WTC11 (cell line): Measurements from ENCODE around the gene TNPO3. TPM values are rescaled to one million over a fixed set of nuclear protein-coding genes. Genes with fewer than 3 reads are reported as not detected.
"Not testable (repeated sequence)": the region's sequence is repeated elsewhere in the genome, so short reads cannot be mapped to it uniquely, and the experiment has no call there.

Source experiments
- ATAC-seq: fragments of 200-7000 bp; cut with Tn5 transposase; 2 replicates; pipeline ENCODE4 v1.10.0; 2021; ENCODE audit warnings: mild to moderate bottlenecking, moderate library complexity
- CTCF ChIA-PET: fragments of 300-600 bp; sonication (Branson Sonifier 250); formaldehyde crosslinking; loops from one replicate; lab custom pipeline; 2021; ENCODE audit warnings: antibody characterized with exemption; lab: Charles Lee
- POLR2A ChIA-PET: fragments of 350-600 bp; sonication (Branson Sonifier 250); formaldehyde crosslinking; loops from one replicate; lab custom pipeline; 2021; ENCODE audit warnings: antibody characterized with exemption; lab: Charles Lee
- DNase-seq: peaks from one replicate; pipeline ENCODE4 v3.0.0; 2021; ENCODE audit warnings: low spot score
- H3K27ac Mint-ChIP-seq: 2 replicates; pipeline ENCODE4 v1.8.0; 2021; ENCODE audit warnings: mixed read lengths
- H3K27me3 Mint-ChIP-seq: 2 replicates; pipeline ENCODE4 v1.8.0; 2021; ENCODE audit warnings: low read depth, mild to moderate bottlenecking, moderate library complexity, mixed read lengths
- H3K36me3 Mint-ChIP-seq: 2 replicates; pipeline ENCODE4 v1.8.0; 2021; ENCODE audit warnings: mixed read lengths
- H3K4me1 Mint-ChIP-seq: 2 replicates; pipeline ENCODE4 v1.8.0; 2022; ENCODE audit warnings: mixed read lengths
- H3K4me3 Mint-ChIP-seq: 2 replicates; pipeline ENCODE4 v1.8.0; 2021; ENCODE audit warnings: mild to moderate bottlenecking, moderate library complexity, mixed read lengths
- H3K9me3 Mint-ChIP-seq: 2 replicates; pipeline ENCODE4 v1.8.0; 2021; ENCODE audit warnings: mixed read lengths
- ELF4 ChIP-seq: sonication (generic); formaldehyde crosslinking; IDR thresholded peaks from 2 replicates; pipeline ENCODE4 v1.8.1; 2022; ENCODE audit warnings: low read depth, mild to moderate bottlenecking, moderate library complexity, missing genetic modification reagents
- IRF2 ChIP-seq: sonication (generic); formaldehyde crosslinking; IDR thresholded peaks from 2 replicates; pipeline ENCODE4 v1.8.0; 2022; ENCODE audit warnings: low read depth, missing genetic modification reagents, borderline replicate concordance
- KAT7 ChIP-seq: sonication (generic); formaldehyde crosslinking; IDR thresholded peaks from 2 replicates; pipeline ENCODE4 v1.8.1; 2023; ENCODE audit warnings: missing genetic modification reagents, mild to moderate bottlenecking, borderline replicate concordance
- PRRX2 ChIP-seq: fragments of 250-450 bp; sonication (Bioruptor Pico); IDR thresholded peaks from 2 replicates; pipeline ENCODE4 v1.8.0; 2021; ENCODE audit warnings: mild to moderate bottlenecking
- RORB ChIP-seq: fragments of 250-450 bp; sonication (Bioruptor Pico); IDR thresholded peaks from 2 replicates; pipeline ENCODE4 v1.9.0; 2021; ENCODE audit warnings: mild to moderate bottlenecking
- SOX15 ChIP-seq: fragments of 250-450 bp; sonication (Bioruptor Pico); IDR thresholded peaks from 2 replicates; pipeline ENCODE4 v1.9.0; 2021; ENCODE audit warnings: mild to moderate bottlenecking
- SP1 ChIP-seq: sonication (generic); formaldehyde crosslinking; conservative IDR thresholded peaks from 2 replicates; pipeline ENCODE4 v1.8.1; 2022; ENCODE audit warnings: missing genetic modification reagents
- TEAD4 ChIP-seq: sonication (generic); formaldehyde crosslinking; IDR thresholded peaks from 2 replicates; pipeline ENCODE4 v1.8.0; 2022; ENCODE audit warnings: mild to moderate bottlenecking, missing genetic modification reagents
- ZNF121 ChIP-seq: sonication (generic); formaldehyde crosslinking; IDR thresholded peaks from 2 replicates; pipeline ENCODE4 v1.8.0; 2023; ENCODE audit warnings: missing genetic modification reagents
- ZNF138 ChIP-seq: sonication (generic); formaldehyde crosslinking; conservative IDR thresholded peaks from 2 replicates; pipeline ENCODE4 v1.8.1; 2022; ENCODE audit warnings: mild to moderate bottlenecking, moderate library complexity, missing genetic modification reagents
- ZNF416 ChIP-seq: fragments of 250-450 bp; sonication (Bioruptor Pico); IDR thresholded peaks from 2 replicates; pipeline ENCODE4 v1.9.0; 2021; ENCODE audit warnings: mild to moderate bottlenecking, inconsistent platforms
- total RNA-seq: library from RNA; stranded (reverse); gene quantifications from 3 replicates; pipeline ENCODE4 v1.2.3, GENCODE V29; 2021
- TF ChIP-seq, protein P1 (sequence below): sonication (generic); formaldehyde crosslinking; IDR thresholded peaks from 2 replicates; pipeline ENCODE4 v1.8.1; 2023; ENCODE audit warnings: mild to moderate bottlenecking, missing genetic modification reagents
- TF ChIP-seq, protein P2 (sequence below): sonication (generic); formaldehyde crosslinking; IDR thresholded peaks from 2 replicates; pipeline ENCODE4 v1.8.1; 2022; ENCODE audit warnings: mild to moderate bottlenecking, moderate library complexity, missing genetic modification reagents

TNPO3 gene
- total RNA-seq, 1 experiment from 2014 or later = 91.7 TPM

DNA sequence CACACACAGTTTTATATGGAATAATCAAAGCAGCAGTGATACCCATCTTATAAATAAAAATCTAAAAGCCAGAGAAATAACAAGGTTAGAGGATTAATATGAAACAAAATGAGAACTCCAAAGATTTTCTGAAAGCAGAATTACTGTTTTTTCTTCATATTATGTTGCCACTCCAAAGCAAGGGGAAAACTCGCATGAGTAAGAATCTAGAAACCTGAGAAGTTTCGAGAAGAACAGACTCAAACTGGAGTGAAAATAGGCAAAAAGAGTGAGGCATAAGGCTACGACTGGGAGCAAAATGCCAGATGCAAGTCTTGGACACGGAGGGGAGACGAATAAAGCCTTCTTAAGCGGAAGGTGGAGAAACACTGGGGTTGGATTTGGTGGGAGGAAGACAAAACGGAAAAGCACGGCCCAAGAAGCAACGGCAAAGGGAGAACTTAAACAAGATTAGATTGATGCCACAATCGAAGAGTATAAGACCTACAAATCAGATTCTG, 923 bp downstream of the TNPO3 start:
- Mint-ChIP-seq H3K4me1 (peaks cover 38% of the 10 kb centered on the region), H3K36me3 (peaks cover 12% of the 10 kb centered on the region), H3K27ac (peak overlapping the region; percentile 100), H3K27me3 (no peaks in the 10 kb centered on the region), H3K4me3 (peak overlapping the region; percentile 97), H3K9me3 (no peaks in the 10 kb centered on the region)
- ATAC-seq (no peak), DNase-seq (no peak)
- ChIA-PET POLR2A (interaction anchor here (0.7 to 2.2 kb wide), 8 partner anchors 10 to 222 kb away, joined by 3 to 9 read pairs (median 5); no protein-coding TSS in a partner anchor), CTCF (interaction anchor here (1.1 to 3.9 kb wide), 5 partner anchors 12 to 160 kb away, joined by 3 to 38 read pairs (median 5); no protein-coding TSS in a partner anchor)
- no peak for TF ChIP-seq ELF4
- TF ChIP-seq IRF2 (CRISPR knock-in tag) = no peak

DNA sequence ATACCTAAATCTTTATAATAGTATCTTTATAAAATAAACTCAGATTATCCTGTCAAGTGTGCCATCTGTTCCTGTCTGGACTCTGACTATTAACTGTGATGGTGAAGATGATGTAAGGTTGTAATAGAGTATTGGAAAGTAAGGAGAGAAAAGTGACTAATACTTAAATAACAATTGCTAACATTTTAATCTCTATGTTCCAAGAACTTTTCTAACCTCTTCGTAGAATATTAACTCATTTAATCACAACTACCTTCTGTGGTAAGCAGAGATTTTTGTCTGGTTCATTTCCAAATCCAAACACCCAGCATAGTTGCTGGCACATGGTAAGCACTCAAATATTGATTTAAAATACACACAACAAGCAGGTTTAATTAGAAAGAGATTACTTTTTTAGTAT, 2.5 kb downstream of the TNPO3 start:
- ChIA-PET POLR2A (no interaction called here), CTCF (interaction anchor here (1.0 kb wide), 2 partner anchors 39 to 111 kb away, joined by 3 read pairs; no protein-coding TSS in a partner anchor)
- Mint-ChIP-seq H3K9me3 (no peaks in the 10 kb centered on the region), H3K27me3 (no peaks in the 10 kb centered on the region), H3K36me3 (peaks cover 16% of the 10 kb centered on the region), H3K4me1 (peaks cover 38% of the 10 kb centered on the region), H3K27ac (0 out of 2 replicates have a peak overlapping the region, but pooled peaks have one; percentile 15), H3K4me3 (peak overlapping the region; percentile 97)
- no peak for DNase-seq
- ATAC-seq = no peak
- TF ChIP-seq SP1 (CRISPR knock-in tag) (no peak), RORB (CRISPR knock-in tag) (no peak), TEAD4 (CRISPR knock-in tag) (no peak)
- TF ChIP-seq, protein P1, sequence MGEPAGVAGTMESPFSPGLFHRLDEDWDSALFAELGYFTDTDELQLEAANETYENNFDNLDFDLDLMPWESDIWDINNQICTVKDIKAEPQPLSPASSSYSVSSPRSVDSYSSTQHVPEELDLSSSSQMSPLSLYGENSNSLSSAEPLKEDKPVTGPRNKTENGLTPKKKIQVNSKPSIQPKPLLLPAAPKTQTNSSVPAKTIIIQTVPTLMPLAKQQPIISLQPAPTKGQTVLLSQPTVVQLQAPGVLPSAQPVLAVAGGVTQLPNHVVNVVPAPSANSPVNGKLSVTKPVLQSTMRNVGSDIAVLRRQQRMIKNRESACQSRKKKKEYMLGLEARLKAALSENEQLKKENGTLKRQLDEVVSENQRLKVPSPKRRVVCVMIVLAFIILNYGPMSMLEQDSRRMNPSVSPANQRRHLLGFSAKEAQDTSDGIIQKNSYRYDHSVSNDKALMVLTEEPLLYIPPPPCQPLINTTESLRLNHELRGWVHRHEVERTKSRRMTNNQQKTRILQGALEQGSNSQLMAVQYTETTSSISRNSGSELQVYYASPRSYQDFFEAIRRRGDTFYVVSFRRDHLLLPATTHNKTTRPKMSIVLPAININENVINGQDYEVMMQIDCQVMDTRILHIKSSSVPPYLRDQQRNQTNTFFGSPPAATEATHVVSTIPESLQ (CRISPR knock-in tag) = no peak
- TF ChIP-seq, all 79 proteins: peak for 0

DNA sequence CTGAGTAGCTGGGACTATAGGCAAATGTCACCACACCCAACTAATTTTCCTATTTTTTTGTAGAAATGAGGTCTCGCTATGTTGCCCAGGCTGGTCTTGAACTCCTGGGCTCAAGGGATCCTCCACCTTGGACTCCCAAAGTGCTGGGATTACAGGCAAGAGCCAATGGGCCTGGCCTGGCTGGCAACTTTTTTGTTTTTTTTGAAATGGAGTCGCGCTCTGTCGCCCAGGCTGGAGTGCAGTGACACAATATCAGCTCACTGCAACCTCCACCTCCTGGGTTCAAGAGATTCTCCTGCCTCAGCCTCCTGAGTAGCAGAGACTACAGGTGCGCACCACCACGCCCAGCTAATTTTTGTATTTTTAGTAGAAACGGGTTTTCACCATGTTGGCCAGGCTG, 3.5 kb downstream of the TNPO3 start:
- DNase-seq, H3K4me3 Mint-ChIP-seq, H3K27ac Mint-ChIP-seq, ATAC-seq, H3K9me3 Mint-ChIP-seq, POLR2A ChIA-PET, H3K27me3 Mint-ChIP-seq: not testable (repeated sequence)
- CTCF ChIA-PET = interaction anchor here (1.0 kb wide), 2 partner anchors 40 to 112 kb away, joined by 3 read pairs; no protein-coding TSS in a partner anchor
- H3K4me1 Mint-ChIP-seq = peaks cover 45% of the 10 kb centered on the region
- peaks cover 16% of the 10 kb centered on the region for H3K36me3 Mint-ChIP-seq

DNA sequence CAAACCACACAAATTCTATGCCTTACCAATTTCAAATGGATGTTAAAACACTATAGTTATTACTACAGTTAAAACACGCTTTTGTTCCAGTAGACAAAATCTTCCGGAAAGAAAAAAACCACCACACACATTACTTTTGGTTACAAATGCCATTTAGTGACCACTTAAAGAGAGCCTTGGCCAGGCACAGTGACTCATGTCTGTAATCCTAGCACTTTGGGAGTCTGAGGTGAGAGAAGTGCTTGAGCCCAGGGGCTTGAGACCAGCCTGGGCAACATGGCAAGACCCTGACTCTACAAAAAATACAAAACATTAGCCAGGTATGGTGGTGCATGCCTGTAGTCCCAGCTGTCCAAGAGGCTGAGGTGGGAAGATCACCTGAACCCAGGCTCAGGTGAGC, 7.2 kb downstream of the TNPO3 start:
- TF ChIP-seq, protein P1 (CRISPR knock-in tag) = no peak
- TF ChIP-seq ZNF416 (CRISPR knock-in tag) = no peak
- TF ChIP-seq, protein P2, sequence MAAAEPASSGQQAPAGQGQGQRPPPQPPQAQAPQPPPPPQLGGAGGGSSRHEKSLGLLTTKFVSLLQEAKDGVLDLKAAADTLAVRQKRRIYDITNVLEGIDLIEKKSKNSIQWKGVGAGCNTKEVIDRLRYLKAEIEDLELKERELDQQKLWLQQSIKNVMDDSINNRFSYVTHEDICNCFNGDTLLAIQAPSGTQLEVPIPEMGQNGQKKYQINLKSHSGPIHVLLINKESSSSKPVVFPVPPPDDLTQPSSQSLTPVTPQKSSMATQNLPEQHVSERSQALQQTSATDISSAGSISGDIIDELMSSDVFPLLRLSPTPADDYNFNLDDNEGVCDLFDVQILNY (CRISPR knock-in tag) = no peak
- TF ChIP-seq ZNF138 = no peak
- no peak for TF ChIP-seq KAT7 (CRISPR knock-in tag)
- peak; percentile 41; the same call in 1 of the 2 replicates for TF ChIP-seq ZNF121 (CRISPR knock-in tag)
- TF ChIP-seq PRRX2 (CRISPR knock-in tag) = no peak
- TF ChIP-seq SOX15 (CRISPR knock-in tag) = no peak
- H3K4me3 Mint-ChIP-seq = no peak overlapping the region
- peaks cover 12% of the 10 kb centered on the region for H3K36me3 Mint-ChIP-seq
- peaks cover 38% of the 10 kb centered on the region for H3K4me1 Mint-ChIP-seq
- no peaks in the 10 kb centered on the region for H3K27me3 Mint-ChIP-seq
- H3K9me3 Mint-ChIP-seq = no peaks in the 10 kb centered on the region
- no peak for DNase-seq
- ChIA-PET POLR2A (no interaction called here), CTCF (interaction anchor here (1.0 kb wide), 1 partner anchor 44 kb away, joined by 3 read pairs; no protein-coding TSS in a partner anchor)
- no peak for ATAC-seq
- no peak overlapping the region for H3K27ac Mint-ChIP-seq
